Heart left ventricle (tissue), 16 donors: ENCODE data around the gene SYNCRIP. TPM values are rescaled to one million over a fixed set of nuclear protein-coding genes. Genes with fewer than 3 reads are reported as not detected.
"Not testable (repeated sequence)": the region's sequence is repeated elsewhere in the genome, so short reads cannot be mapped to it uniquely, and the experiment has no call there.

Experiments used
- ATAC-seq, 4 donors: fragments of 200-7000 bp; cut with Tn5 transposase; one replicate each; pipeline ENCODE4 v1.9.1; 2020 to 2022; ENCODE audit warnings: moderate library complexity in 4 of 4, mild to moderate bottlenecking in 3 of 4, moderate number of reproducible peaks in 1 of 4
- DNase-seq, 5 donors: peaks; one replicate each; pipeline ENCODE4 v3.0.0-alpha.2; 2020
- H3K27ac ChIP-seq, 12 donors: fragments of 200-600 bp; sonication (generic) in 4 of 12; one replicate each; pipeline versions ENCODE4 v1.5.0 to v1.8.0; 2016 to 2022; ENCODE audit warnings: mild to moderate bottlenecking in 2 of 12
- H3K27me3 ChIP-seq, 9 donors: fragments of 200-600 bp; sonication (generic) in 2 of 9; one replicate each; pipeline versions ENCODE4 v1.5.1 to v1.8.0; 2016 to 2022; ENCODE audit warnings: mild to moderate bottlenecking in 3 of 9
- H3K36me3 ChIP-seq, 9 donors: fragments of 200-600 bp; sonication (generic) in 2 of 9; one replicate each; pipeline versions ENCODE4 v1.5.0 to v1.8.0; 2018 to 2022; ENCODE audit warnings: mild to moderate bottlenecking in 2 of 9
- H3K4me1 ChIP-seq, 12 donors: fragments of 200-600 bp; sonication (generic) in 4 of 12; one replicate each; pipeline versions ENCODE4 v1.5.0 to v1.8.0; 2016 to 2022; ENCODE audit warnings: mild to moderate bottlenecking in 3 of 12
- H3K4me3 ChIP-seq, 12 donors: fragments of 200-600 bp; sonication (generic) in 4 of 12; one replicate each; pipeline versions ENCODE4 v1.5.0 to v1.8.0; 2017 to 2022; ENCODE audit warnings: mild to moderate bottlenecking in 9 of 12, moderate library complexity in 4 of 12
- H3K9me3 ChIP-seq, 12 donors: fragments of 200-600 bp; sonication (generic) in 4 of 12; one replicate each; pipeline versions ENCODE4 v1.5.0 to v1.8.0; 2016 to 2022; ENCODE audit warnings: mild to moderate bottlenecking in 1 of 12
- POLR2A ChIP-seq, 2 donors: fragments of 450-650 bp; IDR thresholded peaks; one replicate each; pipeline ENCODE4 v1.6.1; 2017; ENCODE audit warnings: antibody characterized with exemption in 2 of 2, mild to moderate bottlenecking in 2 of 2, moderate library complexity in 2 of 2
- WGBS, 4 donors: extraction: QIAGEN DNeasy Blood & Tissue Kit in 2 of 4; methylation state at CpG; one replicate each; pipeline versions ENCODE4 v1.1.5 to v1.1.7; 2013 to 2018; 5-methylcytosine and 5-hydroxymethylcytosine counted together
- intact Hi-C, 10 donors: fragments of 100-400 bp; cut with DNase I; formaldehyde crosslinking; loops; one replicate each; pipeline versions ENCODE4 v1.11.1 to v1.14.2; 2022
- polyA plus RNA-seq, 2 donors: library from polyadenylated mRNA; stranded (reverse); fragments of 200-250 nt; gene quantifications; one replicate each; pipeline ENCODE4 v1.2.3, GENCODE V29; 2013
- total RNA-seq, 9 donors: library from RNA; depleted of rRNA in 2 of 9; stranded (reverse); fragments of >200 nt in 2 of 9; fragmentation: NEBNext Ultra II Directional in 3 of 9; extraction: Animal tissue kit (Norgen Biotek cat#: 25700) in 3 of 9; gene quantifications; one replicate each; pipeline versions ENCODE4 v1.1.0 to v1.2.4, GENCODE V29; 2016 to 2023
- TF ChIP-seq, protein P1 (sequence below), 12 donors: fragments of 200-600 bp; sonication (generic) in 4 of 12; IDR thresholded peaks; one replicate each; pipeline versions ENCODE4 v1.5.0 to v1.8.0; 2018 to 2022; ENCODE audit warnings: antibody characterized with exemption in 12 of 12, mild to moderate bottlenecking in 5 of 12
- donor health status: ischemic (EF 13 %, LVEDD 7.1; RV severe dilation, severe dysfunction).
- donor health status: healthy with polysubstance abuse.
- donor health status: DM: no; HTN: yes; CAD: no.
- donor health status: DM: no; HTN: no; CAD: no.
- donor health status: ischemic (EF 25% LVEDD 6.9; RV normal size, moderate dysfunction).
- donor health status: ischemic (EF 25% LVEDD 5.7; RV mildly dilated, moderate dysfunction).
- donor health status: healthy.
- donor health status: DM: yes; HTN: yes; CAD: no.
- donor health status: ischemic (EF 35%, LVEDD 5.7; RV mildly dilated, moderate dysfunction).
- donor health status: nonischemic (EF 11% LVEDD 7.7; RV severe dilation, severe dysfunction).
- donor health status: DM: yes; HTN: yes; CAD: no.
- donor health status: PGD.
- donor health status: ischemic (EF 29% LVEDD 5.4; RV normal size, mild dysfunction).
- donor health status: nonischemic (EF 23%, LVEDD 6.1; RV moderate dilation, normal function).

SYNCRIP gene
- total and polyA plus RNA-seq, 11 donors: 23.7 to 71.0 (median 57.2) TPM

DNA sequence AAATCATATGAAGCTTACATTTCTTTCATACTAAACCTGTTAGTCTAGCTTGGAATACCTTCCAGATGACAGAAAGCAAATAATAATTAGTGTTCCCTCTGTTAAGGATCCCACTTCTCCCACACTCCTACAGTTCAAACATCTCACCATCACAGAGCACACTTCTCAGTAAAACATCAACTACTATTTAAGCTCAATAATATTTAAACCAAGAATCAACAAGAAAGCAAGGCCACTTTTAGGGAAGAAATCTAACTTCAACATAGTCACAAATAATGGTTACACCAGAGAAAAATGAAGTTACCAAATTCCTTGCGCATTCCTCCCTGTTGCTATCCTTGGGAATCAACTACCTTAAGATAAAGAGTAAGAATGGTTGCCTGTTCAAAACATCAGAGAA is 50.7 kb downstream of the SYNCRIP start:
- WGBS, 4 donors: 94 to 100% (median 98%) methylated on average over 1 of the region's 1 CpG
- intact Hi-C loops: loop anchor here in 5 of 10 donors (5.0 kb wide), 2 partner anchors 50 to 85 kb away; partner anchors contain the start of gene SYNCRIP (in 3 of the 5)

DNA sequence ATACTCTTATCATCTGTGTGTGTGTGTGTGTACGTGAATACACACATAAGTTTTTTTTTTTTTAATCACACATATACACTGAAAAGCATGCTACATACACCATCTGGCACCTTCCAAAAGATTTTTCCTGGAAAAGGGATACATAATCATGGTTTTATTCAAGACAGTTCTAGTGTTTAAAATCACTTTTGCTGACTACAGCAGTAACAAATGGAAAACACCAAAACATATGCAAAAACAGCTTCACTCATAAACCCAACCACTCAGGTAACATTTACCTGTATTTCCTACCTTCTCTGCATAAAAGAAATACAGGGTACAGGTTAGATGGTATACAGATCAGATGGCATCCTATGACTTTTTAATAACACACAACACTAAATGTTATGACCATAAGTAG is 51.5 kb downstream of the SYNCRIP start:
- Histone ChIP-seq H3K27ac (no peak overlapping the region), H3K4me1 (peaks cover 0 to 31% (median 20%) of the 10 kb centered on the region in 12 donors), H3K9me3 (peaks cover 0 to 3% (median 0%) of the 10 kb centered on the region in 12 donors), H3K27me3 (no peaks in the 10 kb centered on the region), H3K4me3 (no peak overlapping the region), H3K36me3 (peaks cover 0 to 3% (median 0%) of the 10 kb centered on the region in 9 donors)
- intact Hi-C loops: loop anchor here in 5 of 10 donors (5.0 kb wide), 2 partner anchors 51 to 86 kb away; partner anchors contain the start of gene SYNCRIP (in 3 of the 5)
- no peak for DNase-seq
- ATAC-seq: no peak
- TF ChIP-seq, protein P1, sequence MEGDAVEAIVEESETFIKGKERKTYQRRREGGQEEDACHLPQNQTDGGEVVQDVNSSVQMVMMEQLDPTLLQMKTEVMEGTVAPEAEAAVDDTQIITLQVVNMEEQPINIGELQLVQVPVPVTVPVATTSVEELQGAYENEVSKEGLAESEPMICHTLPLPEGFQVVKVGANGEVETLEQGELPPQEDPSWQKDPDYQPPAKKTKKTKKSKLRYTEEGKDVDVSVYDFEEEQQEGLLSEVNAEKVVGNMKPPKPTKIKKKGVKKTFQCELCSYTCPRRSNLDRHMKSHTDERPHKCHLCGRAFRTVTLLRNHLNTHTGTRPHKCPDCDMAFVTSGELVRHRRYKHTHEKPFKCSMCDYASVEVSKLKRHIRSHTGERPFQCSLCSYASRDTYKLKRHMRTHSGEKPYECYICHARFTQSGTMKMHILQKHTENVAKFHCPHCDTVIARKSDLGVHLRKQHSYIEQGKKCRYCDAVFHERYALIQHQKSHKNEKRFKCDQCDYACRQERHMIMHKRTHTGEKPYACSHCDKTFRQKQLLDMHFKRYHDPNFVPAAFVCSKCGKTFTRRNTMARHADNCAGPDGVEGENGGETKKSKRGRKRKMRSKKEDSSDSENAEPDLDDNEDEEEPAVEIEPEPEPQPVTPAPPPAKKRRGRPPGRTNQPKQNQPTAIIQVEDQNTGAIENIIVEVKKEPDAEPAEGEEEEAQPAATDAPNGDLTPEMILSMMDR (IDR thresholded peaks at IDR 0.05): no peak
- no peak for TF ChIP-seq POLR2A (IDR thresholded peaks at IDR 0.05)
- 82 to 89% (median 84%) methylated on average over 1 of the region's 1 CpG for WGBS, 4 donors

More for the DNA sequence above, 50.7 kb downstream of the SYNCRIP start:
- Histone ChIP-seq H3K27me3 (no peaks in the 10 kb centered on the region), H3K27ac (peak overlapping the region in 1 of 12 donors; percentile 86), H3K36me3 (peaks cover 0 to 3% (median 0%) of the 10 kb centered on the region in 9 donors), H3K9me3 (peaks cover 0 to 3% (median 0%) of the 10 kb centered on the region in 12 donors), H3K4me1 (peaks cover 0 to 31% (median 20%) of the 10 kb centered on the region in 12 donors), H3K4me3 (peak overlapping the region in 6 of 12 donors; percentile 76 to 90 (median 84))
- DNase-seq: no peak
- TF ChIP-seq POLR2A (IDR thresholded peaks at IDR 0.05): no peak
- TF ChIP-seq, protein P1 (IDR thresholded peaks at IDR 0.05): no peak
- ATAC-seq: no peak

DNA sequence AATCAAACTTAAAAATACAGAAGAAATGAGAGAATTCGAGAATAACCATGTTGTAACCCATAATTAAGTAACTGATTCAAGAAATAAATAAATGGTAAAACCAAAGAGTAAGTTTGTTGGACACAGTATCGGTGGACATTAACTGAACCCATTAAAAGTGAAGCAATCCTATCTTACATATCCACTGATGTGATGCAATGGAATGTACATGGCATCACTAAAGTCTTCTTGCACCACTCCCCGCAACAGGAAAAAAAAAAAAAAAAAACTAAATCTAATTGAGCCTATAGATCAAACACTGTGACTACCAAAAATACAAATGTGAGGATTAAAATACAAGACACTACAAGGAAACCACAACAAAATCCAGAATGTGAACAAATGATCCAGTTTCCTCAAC is 56.9 kb downstream of the SYNCRIP start:
- H3K27me3 ChIP-seq: no peaks in the 10 kb centered on the region
- ATAC-seq (no peak), DNase-seq (no peak)
- H3K4me3 ChIP-seq: no peak overlapping the region
- intact Hi-C loops: no loop called here
- peaks cover 0 to 6% (median 0%) of the 10 kb centered on the region in 9 donors for H3K36me3 ChIP-seq
- H3K27ac ChIP-seq: no peak overlapping the region
- H3K4me1 ChIP-seq: peaks cover 0 to 6% (median 4%) of the 10 kb centered on the region in 12 donors
- peaks cover 0 to 38% (median 13%) of the 10 kb centered on the region in 12 donors for H3K9me3 ChIP-seq
- no peak for TF ChIP-seq POLR2A (IDR thresholded peaks at IDR 0.05)
- TF ChIP-seq, protein P1 (IDR thresholded peaks at IDR 0.05): no peak
- WGBS, 4 donors: 93 to 99% (median 95%) methylated on average over 3 of the region's 3 CpGs

DNA sequence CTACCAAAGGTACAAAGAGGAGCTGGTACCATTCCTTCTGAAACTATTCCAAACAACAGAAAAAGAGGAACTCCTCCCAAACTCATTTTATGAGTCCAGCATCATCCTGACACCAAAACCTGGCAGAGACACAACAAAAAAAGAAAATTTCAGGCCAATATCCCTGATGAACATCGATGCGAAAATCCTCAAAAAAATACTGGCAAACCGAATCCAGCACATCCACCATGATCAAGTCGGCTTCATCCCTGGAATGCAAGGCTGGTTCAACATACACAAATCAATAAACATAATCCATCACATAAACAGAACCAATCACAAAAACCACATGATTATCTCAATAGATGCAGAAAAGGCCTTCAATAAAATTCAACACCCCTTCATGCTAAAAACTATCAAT is 59.9 kb downstream of the SYNCRIP start:
- H3K36me3 ChIP-seq, DNase-seq, intact Hi-C loops, ATAC-seq, H3K4me3 ChIP-seq, H3K27ac ChIP-seq, H3K27me3 ChIP-seq: not testable (repeated sequence)
- WGBS, 4 donors: 97 to 98% (median 97%) methylated on average over 4 of the region's 4 CpGs
- peaks cover 0 to 33% (median 18%) of the 10 kb centered on the region in 12 donors for H3K4me1 ChIP-seq
- peaks cover 0 to 38% (median 13%) of the 10 kb centered on the region in 12 donors for H3K9me3 ChIP-seq

DNA sequence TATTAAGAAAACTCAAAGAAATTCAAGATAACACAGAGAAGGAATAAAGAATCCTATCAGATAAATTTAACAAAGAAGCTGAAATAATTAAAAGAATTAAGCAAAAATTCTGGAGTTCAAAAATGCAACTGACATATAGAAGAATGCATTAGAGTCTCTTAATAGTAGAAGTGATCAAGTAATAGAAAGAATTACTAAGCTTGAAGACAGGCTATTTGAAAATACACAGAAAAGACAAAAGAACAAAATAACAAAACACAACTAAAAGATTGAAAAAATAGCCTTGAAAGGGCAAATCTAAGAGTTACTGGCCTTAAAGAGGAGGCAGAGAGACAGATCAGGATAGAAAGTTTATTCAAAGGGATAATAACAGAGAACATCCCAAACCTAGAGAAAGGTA is 61.1 kb downstream of the SYNCRIP start:
- Histone ChIP-seq H3K9me3 (peaks cover 0 to 38% (median 13%) of the 10 kb centered on the region in 12 donors), H3K27ac (no peak overlapping the region), H3K36me3 (peaks cover 0 to 3% (median 0%) of the 10 kb centered on the region in 9 donors), H3K4me1 (peaks cover 0 to 46% (median 30%) of the 10 kb centered on the region in 12 donors), H3K4me3 (no peak overlapping the region), H3K27me3 (no peaks in the 10 kb centered on the region)
- intact Hi-C loops: no loop called here
- TF ChIP-seq POLR2A (IDR thresholded peaks at IDR 0.05): no peak
- TF ChIP-seq, protein P1 (IDR thresholded peaks at IDR 0.05): no peak
- DNase-seq: no peak
- no peak for ATAC-seq
